Measurements from ENCODE around the gene PLK3.

- TF ChIP-seq, protein P1, sequence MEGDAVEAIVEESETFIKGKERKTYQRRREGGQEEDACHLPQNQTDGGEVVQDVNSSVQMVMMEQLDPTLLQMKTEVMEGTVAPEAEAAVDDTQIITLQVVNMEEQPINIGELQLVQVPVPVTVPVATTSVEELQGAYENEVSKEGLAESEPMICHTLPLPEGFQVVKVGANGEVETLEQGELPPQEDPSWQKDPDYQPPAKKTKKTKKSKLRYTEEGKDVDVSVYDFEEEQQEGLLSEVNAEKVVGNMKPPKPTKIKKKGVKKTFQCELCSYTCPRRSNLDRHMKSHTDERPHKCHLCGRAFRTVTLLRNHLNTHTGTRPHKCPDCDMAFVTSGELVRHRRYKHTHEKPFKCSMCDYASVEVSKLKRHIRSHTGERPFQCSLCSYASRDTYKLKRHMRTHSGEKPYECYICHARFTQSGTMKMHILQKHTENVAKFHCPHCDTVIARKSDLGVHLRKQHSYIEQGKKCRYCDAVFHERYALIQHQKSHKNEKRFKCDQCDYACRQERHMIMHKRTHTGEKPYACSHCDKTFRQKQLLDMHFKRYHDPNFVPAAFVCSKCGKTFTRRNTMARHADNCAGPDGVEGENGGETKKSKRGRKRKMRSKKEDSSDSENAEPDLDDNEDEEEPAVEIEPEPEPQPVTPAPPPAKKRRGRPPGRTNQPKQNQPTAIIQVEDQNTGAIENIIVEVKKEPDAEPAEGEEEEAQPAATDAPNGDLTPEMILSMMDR (IDR thresholded peaks at IDR 0.05 in 2 of 3, conservative IDR thresholded peaks at IDR 0.05 in 1 of 3; ENCODE audit: borderline replicate concordance in 1 of 3, insufficient read depth in 1 of 3, low read depth in 2 of 3, low read length in 2 of 3) = no peak
- no peak for TF ChIP-seq POLR2A (IDR thresholded peaks at IDR 0.05; ENCODE audit: borderline replicate concordance, extremely low read depth, insufficient read depth, insufficient read length)
- no peak for TF ChIP-seq EZH2 (IDR thresholded peaks at IDR 0.05)
- TF ChIP-seq FOSL1 (IDR thresholded peaks at IDR 0.05; ENCODE audit: low read depth) = no peak
- TF ChIP-seq EZH2phosphoT487 (IDR thresholded peaks at IDR 0.05; ENCODE audit: borderline replicate concordance) = no peak
- TF ChIP-seq TCF7L2 (IDR thresholded peaks at IDR 0.05; ENCODE audit: borderline replicate concordance, extremely low read depth, insufficient read depth, insufficient read length) = no peak
These were observed 17.1 kb downstream of the PLK3 start for GRCh38 chr1:44817307-44817706.
